Activated CD4-positive, alpha-beta T cell treated with anti-CD3 and anti-CD28 coated beads, Interleukin-2, amount 50 U/mL, for 4 hours (primary cell): ENCODE measurements around the gene TTC7B.

Source experiments
- DNase-seq, 2 experiments: peaks; one replicate each; pipeline ENCODE4 v3.0.0-alpha.2; 2020

The TTC7B gene

GRCh38 chr14:90552465-90553297, 263.5 kb downstream of the TTC7B start:
- no peak for DNase-seq

- no peak for DNase-seq
Observed at GRCh38 chr14:90551733-90552464, 264.3 kb downstream of the TTC7B start.

GRCh38 chr14:90551070-90551704, 265.0 kb downstream of the TTC7B start:
- no peak for DNase-seq

- DNase-seq = no peak
Observed at GRCh38 chr14:90549794-90550641, 266.2 kb downstream of the TTC7B start.

GRCh38 chr14:90548455-90548854, 267.8 kb downstream of the TTC7B start:
- DNase-seq = no peak

GRCh38 chr14:90547968-90548367, 268.3 kb downstream of the TTC7B start:
- no peak for DNase-seq

GRCh38 chr14:90547250-90547649, 269.0 kb downstream of the TTC7B start:
- DNase-seq = no peak

GRCh38 chr14:90546767-90547166, 269.5 kb downstream of the TTC7B start:
- no peak for DNase-seq

GRCh38 chr14:90545966-90546751, 270.1 kb downstream of the TTC7B start:
- DNase-seq = no peak

- DNase-seq = no peak
Observed at GRCh38 chr14:90545382-90545781, 270.8 kb downstream of the TTC7B start.

GRCh38 chr14:90544971-90545370, 271.3 kb downstream of the TTC7B start:
- DNase-seq = no peak

GRCh38 chr14:90544566-90544965, 271.7 kb downstream of the TTC7B start:
- DNase-seq = no peak

- no peak for DNase-seq
Observed at GRCh38 chr14:90543876-90544275, 272.4 kb downstream of the TTC7B start.

- DNase-seq = no peak
Observed at GRCh38 chr14:90541076-90541634, 275.1 kb downstream of the TTC7B start.

GRCh38 chr14:90540437-90540836, 275.8 kb downstream of the TTC7B start:
- no peak for DNase-seq

- DNase-seq = no peak
Observed at GRCh38 chr14:90539996-90540395, 276.2 kb downstream of the TTC7B start.

GRCh38 chr14:90539496-90539775, 276.8 kb downstream of the TTC7B start:
- no peak for DNase-seq

GRCh38 chr14:90538716-90539495, 277.3 kb downstream of the TTC7B start:
- no peak for DNase-seq

GRCh38 chr14:90538095-90538494, 278.1 kb downstream of the TTC7B start:
- no peak for DNase-seq

- DNase-seq = no peak
Observed at GRCh38 chr14:90536511-90537191, 279.6 kb downstream of the TTC7B start.
